Mesendoderm (in vitro differentiated cells): ENCODE data around the gene SPOUT1.
"Not testable (repeated sequence)": the region's sequence is repeated elsewhere in the genome, so short reads cannot be mapped to it uniquely, and the experiment has no call there.

Experiments used
- DNase-seq: peaks from one replicate; pipeline ENCODE4 v3.0.0; 2013
- H2AK5ac ChIP-seq: 2 replicates; pipeline ENCODE4 v1.6.1; 2013; ENCODE audit warnings: low read length, inconsistent platforms
- H2BK120ac ChIP-seq: 2 replicates; pipeline ENCODE4 v1.6.1; 2013; ENCODE audit warnings: low read depth, mild to moderate bottlenecking, low read length, moderate library complexity, mixed read lengths
- H2BK15ac ChIP-seq: replicated peaks from 2 replicates; pipeline ENCODE4 v1.6.1; 2013; ENCODE audit warnings: low read depth, mild to moderate bottlenecking, moderate library complexity
- H2BK5ac ChIP-seq: 2 replicates; pipeline ENCODE4 v1.6.1; 2013; ENCODE audit warnings: low read length, inconsistent platforms
- H3K18ac ChIP-seq: 2 replicates; pipeline ENCODE4 v1.6.1; 2013; ENCODE audit warnings: mild to moderate bottlenecking, low read length, mixed read lengths
- H3K23ac ChIP-seq: one replicate; pipeline ENCODE4 v1.6.1; 2013; ENCODE audit warnings: low read length
- H3K27ac ChIP-seq: 2 replicates; pipeline ENCODE4 v1.5.1; 2013; ENCODE audit warnings: low read depth, mild to moderate bottlenecking, inconsistent platforms, low read length, moderate library complexity
- H3K27me3 ChIP-seq: 2 replicates; pipeline ENCODE4 v1.6.1; 2013; ENCODE audit warnings: low read length, control low read depth, mild to moderate bottlenecking, inconsistent platforms; ENCODE audit not compliant: insufficient read depth, poor library complexity
- H3K36me3 ChIP-seq: 2 replicates; pipeline ENCODE4 v1.6.1; 2013; ENCODE audit warnings: low read length, inconsistent platforms; ENCODE audit not compliant: control insufficient read depth, insufficient read depth
- H3K4ac ChIP-seq: one replicate; pipeline ENCODE4 v1.6.1; 2013; ENCODE audit warnings: low read depth, mild to moderate bottlenecking, low read length, moderate library complexity
- H3K4me1 ChIP-seq: 2 replicates; pipeline ENCODE4 v1.6.1; 2013; ENCODE audit warnings: low read depth, low read length, inconsistent platforms; ENCODE audit not compliant: control insufficient read depth
- H3K4me2 ChIP-seq: 2 replicates; pipeline ENCODE4 v1.6.1; 2013; ENCODE audit warnings: low read length
- H3K4me3 ChIP-seq: 2 replicates; pipeline ENCODE4 v1.5.1; 2013; ENCODE audit warnings: mild to moderate bottlenecking, low read length
- H3K56ac ChIP-seq: one replicate; pipeline ENCODE4 v1.6.1; 2013; ENCODE audit warnings: low read length
- H3K79me1 ChIP-seq: 2 replicates; pipeline ENCODE4 v1.6.1; 2013; ENCODE audit warnings: low read length, inconsistent platforms
- H3K79me2 ChIP-seq: 2 replicates; pipeline ENCODE4 v1.6.1; 2013; ENCODE audit warnings: mild to moderate bottlenecking, low read length; ENCODE audit not compliant: control insufficient read depth, insufficient read depth
- H3K9ac ChIP-seq: 2 replicates; pipeline ENCODE4 v1.6.1; 2013; ENCODE audit warnings: low read length, inconsistent platforms
- H4K5ac ChIP-seq: one replicate; pipeline ENCODE4 v1.6.1; 2013; ENCODE audit warnings: low read length
- H4K8ac ChIP-seq: one replicate; pipeline ENCODE4 v1.6.1; 2013; ENCODE audit warnings: low read depth, mild to moderate bottlenecking, control low read depth, low read length, moderate library complexity
- WGBS: extraction: QIAGEN DNeasy Blood & Tissue Kit; methylation state at CpG from one replicate; pipeline ENCODE4 v1.1.7; 2013; ENCODE audit warnings: low lambda C conversion rate, missing lambda C conversion rate; ENCODE audit not compliant: insufficient coverage; ENCODE audit errors: extremely low coverage; 5-methylcytosine and 5-hydroxymethylcytosine counted together

SPOUT1 gene

GRCh38 chr9:128851779-128852600 lies 22.4 kb upstream of the SPOUT1 start:
- H3K79me2 ChIP-seq, H4K5ac ChIP-seq, H3K4me1 ChIP-seq, H2BK15ac ChIP-seq, H2BK5ac ChIP-seq, H4K8ac ChIP-seq, H3K18ac ChIP-seq, H3K4ac ChIP-seq, H3K9ac ChIP-seq, H3K4me2 ChIP-seq, H3K27ac ChIP-seq, H3K79me1 ChIP-seq, H3K36me3 ChIP-seq, H3K4me3 ChIP-seq, DNase-seq, H3K23ac ChIP-seq, H3K56ac ChIP-seq, H2BK120ac ChIP-seq, H3K27me3 ChIP-seq, H2AK5ac ChIP-seq: not testable (repeated sequence)
- no CpG with 5 or more reads among the region's 10 CpGs for WGBS

GRCh38 chr9:128851024-128851423 lies 21.4 kb upstream of the SPOUT1 start:
- H3K79me2 ChIP-seq, H2AK5ac ChIP-seq, H3K27ac ChIP-seq, H3K9ac ChIP-seq, H3K27me3 ChIP-seq, H2BK5ac ChIP-seq, H3K18ac ChIP-seq, H2BK15ac ChIP-seq, H3K4me2 ChIP-seq, H3K4me3 ChIP-seq, H4K5ac ChIP-seq, H3K56ac ChIP-seq, H3K36me3 ChIP-seq, H4K8ac ChIP-seq, DNase-seq, H2BK120ac ChIP-seq, H3K79me1 ChIP-seq, H3K4ac ChIP-seq, H3K23ac ChIP-seq, H3K4me1 ChIP-seq: not testable (repeated sequence)
- no CpG with 5 or more reads among the region's 10 CpGs for WGBS

- H4K8ac ChIP-seq = no peak overlapping the region
- WGBS = no CpG with 5 or more reads among the region's 1 CpG
- no peak overlapping the region for H2BK5ac ChIP-seq
- H3K79me1 ChIP-seq = no peaks in the 10 kb centered on the region
- H3K79me2 ChIP-seq = no peaks in the 10 kb centered on the region
- H2BK15ac ChIP-seq = no peak overlapping the region
- H3K56ac ChIP-seq = no peak overlapping the region
- no peak overlapping the region for H3K4ac ChIP-seq
- no peak overlapping the region for H3K9ac ChIP-seq
- no peak for DNase-seq
- no peak overlapping the region for H3K4me3 ChIP-seq
- no peaks in the 10 kb centered on the region for H3K4me1 ChIP-seq
- no peak overlapping the region for H3K23ac ChIP-seq
- H4K5ac ChIP-seq = no peak overlapping the region
- H3K36me3 ChIP-seq = no peaks in the 10 kb centered on the region
- H3K18ac ChIP-seq = no peak overlapping the region
- no peak overlapping the region for H2AK5ac ChIP-seq
- no peak overlapping the region for H2BK120ac ChIP-seq
- no peaks in the 10 kb centered on the region for H3K27me3 ChIP-seq
- no peak overlapping the region for H3K27ac ChIP-seq
- no peak overlapping the region for H3K4me2 ChIP-seq
These were observed 18.2 kb upstream of the SPOUT1 start for GRCh38 chr9:128847803-128848202.

GRCh38 chr9:128846680-128847030 lies 17.1 kb upstream of the SPOUT1 start:
- Histone ChIP-seq H2BK5ac (no peak overlapping the region), H3K9ac (no peak overlapping the region), H3K4me2 (no peak overlapping the region), H4K8ac (no peak overlapping the region), H3K23ac (no peak overlapping the region), H3K27me3 (no peaks in the 10 kb centered on the region), H3K27ac (no peak overlapping the region), H4K5ac (no peak overlapping the region), H2BK120ac (no peak overlapping the region), H2BK15ac (no peak overlapping the region), H2AK5ac (no peak overlapping the region), H3K4ac (no peak overlapping the region), H3K4me3 (no peak overlapping the region), H3K36me3 (no peaks in the 10 kb centered on the region), H3K79me1 (no peaks in the 10 kb centered on the region), H3K56ac (no peak overlapping the region), H3K18ac (no peak overlapping the region), H3K4me1 (no peaks in the 10 kb centered on the region), H3K79me2 (no peaks in the 10 kb centered on the region)
- WGBS = no CpG with 5 or more reads among the region's 3 CpGs
- no peak for DNase-seq

GRCh38 chr9:128845186-128845931 lies 15.8 kb upstream of the SPOUT1 start:
- H2BK5ac ChIP-seq = no peak overlapping the region
- no peaks in the 10 kb centered on the region for H3K79me2 ChIP-seq
- H3K18ac ChIP-seq = no peak overlapping the region
- H3K27ac ChIP-seq = no peak overlapping the region
- H2AK5ac ChIP-seq = no peak overlapping the region
- H3K4me2 ChIP-seq = no peak overlapping the region
- H3K79me1 ChIP-seq = no peaks in the 10 kb centered on the region
- WGBS = no CpG with 5 or more reads among the region's 13 CpGs
- H3K9ac ChIP-seq = no peak overlapping the region
- H3K4me1 ChIP-seq = no peaks in the 10 kb centered on the region
- H4K5ac ChIP-seq = no peak overlapping the region
- peak overlapping the region; percentile 42 for H3K56ac ChIP-seq
- no peak overlapping the region for H3K4ac ChIP-seq
- H2BK120ac ChIP-seq = no peak overlapping the region
- H3K27me3 ChIP-seq = no peaks in the 10 kb centered on the region
- no peaks in the 10 kb centered on the region for H3K36me3 ChIP-seq
- H3K23ac ChIP-seq = no peak overlapping the region
- H2BK15ac ChIP-seq = no peak overlapping the region
- H4K8ac ChIP-seq = no peak overlapping the region
- no peak overlapping the region for H3K4me3 ChIP-seq
- peak; percentile 54 for DNase-seq
